ENCODE results near the gene NOTCH4. TPM values are rescaled to one million over a fixed set of nuclear protein-coding genes. Genes with fewer than 3 reads are reported as not detected.

Gene NOTCH4
- total RNA-seq, 4 donors from 2014 or later: 16.7 to 212 (median 47.0) TPM

DNA sequence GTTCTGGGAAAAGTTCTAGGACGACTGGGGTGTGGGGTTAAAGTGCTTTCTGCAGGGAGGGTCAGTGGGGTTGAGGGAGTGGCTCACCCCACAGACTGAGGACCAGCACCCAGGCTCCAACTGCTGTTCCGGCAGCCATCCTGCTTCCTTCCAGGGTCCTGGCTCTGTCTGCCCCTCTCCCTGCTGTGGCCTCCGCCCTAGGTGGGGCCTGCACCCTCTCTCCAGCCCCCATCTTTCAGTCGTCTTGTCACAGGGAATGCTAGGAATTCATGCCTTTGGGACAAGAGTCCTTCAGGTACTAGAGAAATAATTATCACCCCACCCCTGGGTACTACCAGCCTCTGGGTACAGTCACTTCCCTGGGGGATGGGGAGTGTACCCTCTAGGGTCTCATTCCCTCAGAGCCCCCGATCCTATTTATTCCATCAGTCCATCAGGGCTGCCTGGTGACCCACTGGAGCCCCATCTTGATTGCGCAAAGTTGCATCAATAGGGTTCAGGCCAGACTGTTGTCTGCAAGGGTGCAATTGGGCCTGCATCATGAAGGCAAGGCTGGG is 39.7 kb downstream of the NOTCH4 start, which contains the start of gene AGER:
TSS of gene AGER (minus strand) at position 170 of the 557 bp plus-strand sequence. CDS start at position 139, 31 bp downstream.
- no peak for TF ChIP-seq CTCF (IDR thresholded peaks at IDR 0.05; ENCODE audit: low read depth)

DNA sequence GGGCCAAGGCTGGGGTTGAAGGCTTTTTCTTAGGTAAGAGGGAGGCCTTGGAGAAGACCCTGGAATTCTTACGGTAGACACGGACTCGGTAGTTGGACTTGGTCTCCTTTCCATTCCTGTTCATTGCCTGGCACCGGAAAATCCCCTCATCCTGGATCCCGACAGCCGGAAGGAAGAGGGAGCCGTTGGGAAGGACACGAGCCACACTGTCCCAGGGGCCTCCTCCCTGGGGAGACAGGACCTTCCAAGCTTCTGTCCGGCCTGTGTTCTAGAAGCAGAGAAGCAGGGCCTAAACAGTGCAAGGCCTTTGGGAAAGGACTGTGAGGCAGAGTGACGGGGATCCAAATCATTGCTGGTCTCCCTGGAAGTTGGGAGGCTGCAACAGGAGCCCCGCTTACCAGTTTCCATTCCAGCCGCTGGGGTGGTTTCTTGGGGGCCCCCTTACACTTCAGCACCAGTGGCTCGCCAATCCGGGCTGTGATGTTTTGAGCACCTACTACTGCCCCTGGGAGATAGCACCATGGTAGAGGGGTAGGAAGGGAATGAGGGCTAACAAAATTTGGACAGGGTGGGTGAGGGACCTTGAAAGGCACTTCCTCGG is 40.3 kb downstream of the NOTCH4 start:
- TF ChIP-seq CTCF (IDR thresholded peaks at IDR 0.05; ENCODE audit: low read depth): no peak

DNA sequence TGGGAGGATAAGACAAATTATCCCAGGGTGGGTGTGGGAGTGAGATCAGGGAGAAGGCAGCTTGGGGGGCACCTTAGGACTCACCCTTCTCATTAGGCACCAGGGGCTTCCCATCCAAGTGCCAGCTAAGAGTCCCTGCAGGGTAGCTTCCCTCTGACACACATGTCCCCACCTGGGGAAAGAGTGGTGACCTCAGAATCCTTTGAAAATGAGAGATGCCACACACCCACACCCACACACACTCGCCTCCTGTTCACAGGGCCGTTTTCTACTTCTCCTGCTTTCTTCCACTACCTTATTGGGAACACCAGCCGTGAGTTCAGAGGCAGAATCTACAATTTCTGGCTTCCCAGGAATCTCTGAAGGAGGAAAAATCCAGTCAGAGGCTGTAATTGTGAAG is 40.8 kb downstream of the NOTCH4 start:
- TF ChIP-seq CTCF (IDR thresholded peaks at IDR 0.05; ENCODE audit: low read depth): no peak

- TF ChIP-seq CTCF (IDR thresholded peaks at IDR 0.05; ENCODE audit: low read depth): no peak
Observed at GRCh38 chr6:32182555-32182981, 41.3 kb downstream of the NOTCH4 start.

DNA sequence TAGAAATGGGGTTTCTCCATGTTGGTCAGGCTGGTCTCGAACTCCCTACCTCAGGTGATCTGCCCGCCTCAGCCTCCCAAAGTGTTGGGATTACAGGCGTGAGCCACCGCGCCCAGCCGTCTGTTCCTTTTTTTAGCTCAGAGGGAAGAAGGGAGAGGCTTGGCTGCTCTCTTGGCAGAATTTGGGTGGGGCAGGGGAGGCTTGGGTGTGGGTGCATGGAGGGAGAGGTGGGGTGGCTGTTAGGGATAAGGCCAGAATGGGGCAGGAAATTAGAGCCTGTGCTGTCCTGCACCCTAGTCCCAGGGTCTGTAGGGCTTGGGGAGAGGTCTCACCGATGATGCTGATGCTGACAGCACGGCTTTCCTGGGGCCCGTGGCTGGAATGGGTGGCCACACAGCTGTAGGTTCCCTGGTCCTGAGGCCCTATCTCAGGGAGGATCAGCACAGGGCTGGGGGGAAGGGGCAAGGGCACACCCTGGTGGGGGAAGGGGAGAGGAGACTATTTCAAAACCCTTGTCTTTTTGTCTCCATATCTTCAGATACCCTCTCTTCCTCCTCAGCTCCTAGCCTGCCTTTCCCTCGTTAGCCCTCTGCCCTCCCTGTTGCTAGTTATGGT is 41.8 kb downstream of the NOTCH4 start:
- no peak for TF ChIP-seq CTCF (IDR thresholded peaks at IDR 0.05; ENCODE audit: low read depth)

DNA sequence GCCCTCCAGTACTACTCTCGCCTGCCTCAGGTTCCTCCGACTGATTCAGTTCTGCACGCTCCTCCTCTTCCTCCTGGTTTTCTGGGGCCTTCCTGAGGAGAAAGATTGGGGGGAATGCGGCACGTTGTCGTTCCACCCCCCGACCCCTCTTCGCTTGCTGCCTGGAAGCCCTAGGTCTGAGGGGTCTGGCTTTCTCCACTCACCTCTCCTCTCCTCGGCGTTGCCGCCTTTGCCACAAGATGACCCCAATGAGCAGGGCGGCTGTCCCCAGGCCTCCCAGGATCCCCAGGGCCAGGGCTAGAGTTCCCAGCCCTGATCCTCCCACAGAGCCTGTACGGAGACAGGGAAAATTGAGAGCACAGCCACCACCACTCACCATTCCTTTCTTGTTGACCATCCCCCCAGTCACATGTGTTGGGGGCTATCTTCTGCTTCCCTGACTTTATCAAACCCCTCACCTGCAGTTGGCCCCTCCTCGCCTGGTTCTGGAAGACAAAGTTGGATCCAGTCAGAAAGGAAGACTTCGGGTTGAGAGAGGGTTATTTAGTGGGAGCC is 42.6 kb downstream of the NOTCH4 start:
- no peak for TF ChIP-seq CTCF (IDR thresholded peaks at IDR 0.05; ENCODE audit: low read depth)

GRCh38 chr6:32179766-32180405 is 44.0 kb downstream of the NOTCH4 start:
- TF ChIP-seq CTCF (IDR thresholded peaks at IDR 0.05; ENCODE audit: low read depth): no peak

Measured in subcutaneous adipose tissue (tissue), 4 donors.